Globus pallidus (tissue), 1 donor: Measurements from ENCODE around the gene RASSF6.
A peak's percentile ranks its signal among the peaks of the same experiment; 100 is the strongest.
"Not testable (repeated sequence)": the region's sequence is repeated elsewhere in the genome, so short reads cannot be mapped to it uniquely, and the experiment has no call there.

Experiments
- DNase-seq: peaks from one replicate; pipeline ENCODE4 v3.0.0-alpha.2; 2015; ENCODE audit warnings: low spot score

RASSF6 gene

GRCh38 chr4:73576381-73576780, 43.9 kb downstream of the RASSF6 start:
- no peak for DNase-seq

- DNase-seq, result no peak
Measured at GRCh38 chr4:73575660-73576059, 44.6 kb downstream of the RASSF6 start.

DNA sequence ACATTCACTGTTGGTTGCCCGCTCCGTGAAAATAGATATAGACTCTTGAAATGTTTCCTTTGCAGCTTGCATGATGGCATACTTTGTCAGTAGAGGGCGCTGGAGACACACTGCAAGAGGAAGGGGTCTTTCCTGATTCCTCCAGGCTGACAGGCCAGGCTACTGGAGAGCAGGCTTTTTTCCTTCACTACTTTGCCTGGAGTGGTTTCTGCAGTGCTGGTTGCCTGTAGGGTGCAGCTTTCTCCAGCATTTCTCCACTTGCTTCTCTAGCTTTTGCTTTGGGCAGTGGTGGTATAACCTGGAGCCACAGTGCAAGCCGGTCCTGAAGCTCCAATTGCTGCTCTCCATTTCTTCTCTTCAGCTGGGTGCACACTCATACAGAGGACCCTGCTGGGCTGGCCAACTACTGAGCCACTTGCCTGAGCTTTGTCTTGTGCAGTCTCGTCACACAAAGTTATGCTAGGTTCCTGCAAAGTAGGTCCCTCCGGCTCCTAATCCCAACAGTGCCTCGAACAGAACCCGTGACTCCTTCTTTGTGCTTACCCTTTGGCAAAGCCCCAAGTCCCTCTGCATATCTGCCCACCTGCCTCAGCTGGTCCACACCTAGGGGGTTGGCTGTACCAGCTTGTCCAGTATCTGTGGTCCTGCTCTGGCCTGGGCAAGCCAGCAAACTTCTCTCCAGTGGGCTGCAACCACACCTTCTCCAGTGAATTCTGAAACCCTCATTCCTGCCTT, 46.3 kb downstream of the RASSF6 start:
- peak; percentile 63 for DNase-seq

DNA sequence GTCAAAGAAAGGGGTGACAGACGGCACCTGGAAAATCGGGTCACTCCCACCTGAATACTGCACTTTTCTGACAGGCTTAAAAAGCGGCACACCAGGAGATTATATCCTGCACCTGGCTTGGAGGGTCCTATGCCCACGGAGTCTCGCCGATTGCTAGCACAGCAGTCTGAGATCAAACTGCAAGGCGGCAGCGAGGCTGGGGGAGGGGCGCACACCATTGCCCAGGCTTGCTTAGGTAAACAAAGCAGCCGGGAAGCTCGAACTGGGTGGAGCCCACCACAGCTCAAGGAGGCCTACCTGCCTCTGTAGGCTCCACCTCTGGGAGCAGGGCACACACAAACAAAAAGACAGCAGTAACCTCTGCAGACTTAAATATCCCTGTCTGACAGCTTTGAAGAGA, 69.4 kb downstream of the RASSF6 start:
- DNase-seq, result not testable (repeated sequence)

DNA sequence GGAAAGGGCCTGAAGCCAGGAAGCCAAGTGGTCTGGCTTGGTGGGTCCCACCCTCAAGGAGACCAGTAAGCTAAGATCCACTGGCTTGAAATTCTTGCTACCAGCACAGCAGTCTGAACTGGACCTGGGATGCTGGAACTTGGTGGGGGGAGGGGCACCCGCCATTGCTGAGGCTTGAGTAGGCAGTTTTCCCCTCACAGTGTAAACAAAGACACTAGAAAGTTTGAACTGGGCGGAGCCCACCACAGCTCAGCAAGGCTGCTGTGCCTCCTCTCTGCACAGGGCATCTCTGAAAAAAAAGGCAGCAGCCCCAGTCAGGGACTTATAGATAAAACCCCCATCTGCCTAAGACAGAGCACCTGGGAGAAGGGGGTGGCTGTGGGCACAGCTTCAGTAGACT, 75.6 kb downstream of the RASSF6 start:
- no peak for DNase-seq

- DNase-seq, result no peak
Measured at GRCh38 chr4:73541251-73541650, 79.0 kb downstream of the RASSF6 start.

- no peak for DNase-seq
Measured at GRCh38 chr4:73540826-73541225, 79.4 kb downstream of the RASSF6 start.

DNA sequence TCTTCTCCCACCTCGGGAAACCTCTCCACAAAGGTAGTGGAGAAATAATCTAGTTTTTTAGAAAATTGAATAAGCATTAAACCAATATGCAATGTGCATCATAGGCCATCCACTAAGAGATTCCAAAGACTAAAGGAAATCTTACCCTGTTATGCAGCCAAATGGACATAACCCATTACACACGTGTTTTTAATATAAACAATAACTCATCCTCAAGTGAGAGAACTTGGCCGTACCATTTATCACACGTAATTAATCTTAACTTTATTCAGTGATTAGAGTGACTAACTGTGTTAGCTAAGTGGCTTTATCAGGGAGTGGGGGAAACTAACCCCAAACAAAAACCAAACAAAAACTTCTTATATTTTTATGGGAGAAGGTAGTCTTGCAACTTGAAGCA, 80.8 kb downstream of the RASSF6 start:
- DNase-seq, result no peak

- DNase-seq, result no peak
Measured at GRCh38 chr4:73538162-73538561, 82.1 kb downstream of the RASSF6 start.

DNA sequence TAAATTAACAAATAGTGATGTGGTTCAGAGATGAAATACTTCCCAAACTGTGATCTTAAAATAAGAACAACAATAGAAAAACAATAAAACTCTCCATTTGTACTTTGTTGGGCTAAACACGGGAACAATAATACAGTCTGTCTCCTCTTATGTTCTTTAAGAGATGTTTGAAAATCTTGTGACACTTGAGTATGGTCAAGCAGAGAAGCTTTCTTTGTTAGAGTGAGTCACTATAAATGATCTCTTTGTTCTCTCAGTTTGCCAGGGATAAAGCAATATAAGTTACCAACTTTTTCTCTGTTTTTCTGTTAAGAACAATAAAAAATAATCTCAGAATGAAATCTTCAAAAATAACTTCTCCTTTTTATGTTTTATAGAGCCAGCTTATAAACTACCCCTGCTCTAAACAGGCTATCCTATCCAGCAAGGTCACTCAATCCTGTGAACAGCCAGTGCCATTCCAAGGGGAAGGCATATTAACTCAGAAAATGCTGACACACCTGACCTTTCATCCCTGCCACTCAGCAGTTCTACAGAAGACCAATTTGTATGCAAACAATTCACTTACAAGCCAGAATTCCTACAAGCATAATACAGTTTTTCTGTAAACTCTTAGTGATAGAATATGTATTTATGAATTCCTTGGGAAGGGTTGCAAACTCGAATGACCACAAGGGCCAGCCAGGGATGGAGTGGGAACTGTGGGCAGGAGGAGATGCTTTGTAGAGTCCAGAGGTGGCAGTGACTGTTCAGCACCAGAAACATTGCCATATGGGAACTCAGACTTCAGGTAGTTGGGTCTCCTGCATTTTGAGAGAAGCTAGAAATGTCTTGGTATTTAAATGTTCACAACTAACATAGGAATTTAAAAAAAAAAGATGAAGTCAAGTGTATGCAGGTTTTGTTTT, 86.5 kb downstream of the RASSF6 start:
- DNase-seq, result no peak

- DNase-seq, result no peak
Measured at GRCh38 chr4:73528171-73528570, 92.1 kb downstream of the RASSF6 start.

- DNase-seq, result no peak
Measured at GRCh38 chr4:73527196-73527595, 93.0 kb downstream of the RASSF6 start.

- no peak for DNase-seq
Measured at GRCh38 chr4:73525611-73526010, 94.6 kb downstream of the RASSF6 start.

GRCh38 chr4:73523126-73523525, 97.1 kb downstream of the RASSF6 start:
- no peak for DNase-seq
